Neural cell (in vitro differentiated cells): Measurements from ENCODE around the gene LINC01488. TPM values are rescaled to one million over a fixed set of nuclear protein-coding genes. Genes with fewer than 3 reads are reported as not detected.

Source experiments
- H2AFZ ChIP-seq: fragments of 200-600, 300-800 bp; sonication (generic), shearing (Covaris generic); 2 replicates; pipeline ENCODE4 v1.6.0; 2014; ENCODE audit warnings: low read depth, mild to moderate bottlenecking, antibody characterized with exemption, low read length, moderate library complexity
- H3F3A ChIP-seq: fragments of 200-600 bp; shearing (Covaris generic); 2 replicates; pipeline ENCODE4 v1.6.1; 2016; ENCODE audit warnings: mild to moderate bottlenecking, moderate library complexity, mixed read lengths, antibody characterized with exemption, low read length; ENCODE audit not compliant: insufficient read depth, poor library complexity, severe bottlenecking
- H3K27ac ChIP-seq: fragments of 200-600, 300-800 bp; sonication (generic), shearing (Covaris generic); 2 replicates; pipeline ENCODE4 v1.5.1; 2014; ENCODE audit warnings: mild to moderate bottlenecking, low read length, moderate library complexity
- H3K27me3 ChIP-seq: fragments of 300-800, 200-600 bp; sonication (generic), shearing (Covaris generic); 2 replicates; pipeline ENCODE4 v1.6.0; 2014; ENCODE audit warnings: mild to moderate bottlenecking, low read depth, low read length, moderate library complexity; ENCODE audit not compliant: insufficient read depth
- H3K36me3 ChIP-seq: fragments of 300-800, 200-600 bp; sonication (generic), shearing (Covaris generic); 2 replicates; pipeline ENCODE4 v1.5.1; 2014; ENCODE audit warnings: mild to moderate bottlenecking, antibody characterized with exemption, low read length, moderate library complexity; ENCODE audit not compliant: insufficient read depth
- H3K4me2 ChIP-seq: fragments of 300-800, 200-600 bp; sonication (generic), shearing (Covaris generic); 2 replicates; pipeline ENCODE4 v1.6.0; 2014; ENCODE audit warnings: mild to moderate bottlenecking, low read length
- H3K4me3 ChIP-seq: fragments of 300-800, 200-600 bp; sonication (generic), shearing (Covaris generic); 2 replicates; pipeline ENCODE4 v1.5.1; 2014; ENCODE audit warnings: mild to moderate bottlenecking, low read length, moderate library complexity
- H3K79me2 ChIP-seq: fragments of 200-600 bp; shearing (Covaris generic); replicated peaks from 2 replicates; pipeline ENCODE4 v1.6.0; 2014; ENCODE audit warnings: mild to moderate bottlenecking, low read length, moderate library complexity; ENCODE audit not compliant: insufficient read depth
- H3K9ac ChIP-seq: fragments of 300-800, 200-600 bp; sonication (generic), shearing (Covaris generic); 2 replicates; pipeline ENCODE4 v1.6.1; 2016; ENCODE audit warnings: mild to moderate bottlenecking, low read length, mixed read lengths
- H3K9me2 ChIP-seq: fragments of 200-600 bp; shearing (Covaris generic); 2 replicates; pipeline ENCODE4 v1.6.1; 2016; ENCODE audit warnings: mild to moderate bottlenecking, low read length, mixed read lengths; ENCODE audit not compliant: insufficient read depth
- H3K9me3 ChIP-seq: fragments of 200-600, 300-800 bp; sonication (generic), shearing (Covaris generic); 2 replicates; pipeline ENCODE4 v1.6.1; 2016; ENCODE audit warnings: mild to moderate bottlenecking, mixed run types, low read length, moderate library complexity, mixed read lengths
- H4K20me1 ChIP-seq: fragments of 200-600 bp; shearing (Covaris generic); 2 replicates; pipeline ENCODE4 v1.6.1; 2016; ENCODE audit warnings: mild to moderate bottlenecking, mixed run types; ENCODE audit not compliant: insufficient read depth
- CTCF ChIP-seq: fragments of 450-650 bp; IDR thresholded peaks from 2 replicates; pipeline ENCODE4 v1.5.1; 2014; ENCODE audit warnings: antibody characterized with exemption, mild to moderate bottlenecking, moderate library complexity; ENCODE audit not compliant: poor library complexity, severe bottlenecking
- EP300 ChIP-seq: fragments of 450-650 bp; conservative IDR thresholded peaks from 2 replicates; pipeline ENCODE4 v1.6.1; 2014; ENCODE audit warnings: antibody characterized with exemption, mild to moderate bottlenecking, moderate library complexity; ENCODE audit not compliant: poor library complexity, severe bottlenecking
- EZH2 ChIP-seq: fragments of 200-600, 300-800 bp; shearing (Covaris generic), sonication (generic); IDR thresholded peaks from 2 replicates; pipeline ENCODE4 v1.6.1; 2014; ENCODE audit warnings: antibody characterized with exemption, low read length, borderline replicate concordance, mild to moderate bottlenecking; ENCODE audit not compliant: insufficient read depth, poor library complexity, severe bottlenecking
- MXI1 ChIP-seq: fragments of 450-650 bp; conservative IDR thresholded peaks from 2 replicates; pipeline ENCODE4 v1.6.1; 2014; ENCODE audit warnings: antibody characterized with exemption, mild to moderate bottlenecking; ENCODE audit not compliant: poor library complexity, severe bottlenecking
- POLR2AphosphoS5 ChIP-seq: IDR thresholded peaks from 2 replicates; pipeline ENCODE4 v1.6.1; 2012
- RAD21 ChIP-seq: fragments of 450-650 bp; conservative IDR thresholded peaks from 2 replicates; pipeline ENCODE4 v1.6.1; 2014; ENCODE audit warnings: antibody characterized with exemption, mild to moderate bottlenecking, moderate library complexity
- REST ChIP-seq: IDR thresholded peaks from 2 replicates; pipeline ENCODE4 v1.6.1; 2012; ENCODE audit warnings: borderline replicate concordance
- SMC3 ChIP-seq: fragments of 450-650 bp; conservative IDR thresholded peaks from 2 replicates; pipeline ENCODE4 v1.6.1; 2014; ENCODE audit warnings: antibody characterized with exemption, mild to moderate bottlenecking, moderate library complexity; ENCODE audit not compliant: poor library complexity
- TAF1 ChIP-seq: IDR thresholded peaks from 2 replicates; pipeline ENCODE4 v1.6.1; 2012; ENCODE audit warnings: low read depth
- polyA plus RNA-seq: library from polyadenylated mRNA; depleted of rRNA; stranded (reverse); fragments of >200 nt; gene quantifications from 2 replicates; pipeline ENCODE4 v1.2.3, GENCODE V29; 2014

LINC01488 gene
- polyA plus RNA-seq, 1 donor from 2014 or later: not detected

- Histone ChIP-seq H3K9me3 (no peaks in the 10 kb centered on the region), H3K9ac (no peak overlapping the region), H3K27me3 (no peaks in the 10 kb centered on the region), H2AFZ (no peak overlapping the region), H3K27ac (no peak overlapping the region), H3K4me3 (no peak overlapping the region), H4K20me1 (no peaks in the 10 kb centered on the region), H3K79me2 (no peaks in the 10 kb centered on the region), H3K36me3 (no peaks in the 10 kb centered on the region), H3K9me2 (no peaks in the 10 kb centered on the region), H3F3A (no peaks in the 10 kb centered on the region), H3K4me2 (no peak overlapping the region)
- TF ChIP-seq TAF1: no peak
- no peak for TF ChIP-seq REST
- TF ChIP-seq MXI1: no peak
- TF ChIP-seq EP300: no peak
- no peak for TF ChIP-seq RAD21
- no peak for TF ChIP-seq POLR2AphosphoS5
- TF ChIP-seq EZH2: no peak
- TF ChIP-seq CTCF: no peak
- TF ChIP-seq SMC3: no peak
Measured at GRCh38 chr11:69450064-69450856, 31.2 kb upstream of the LINC01488 start.

GRCh38 chr11:69450857-69451220 lies 30.6 kb upstream of the LINC01488 start:
- no peak overlapping the region for H3K27ac ChIP-seq
- no peak overlapping the region for H3K4me2 ChIP-seq
- no peak overlapping the region for H3K4me3 ChIP-seq
- H3K9ac ChIP-seq: no peak overlapping the region
- H4K20me1 ChIP-seq: no peaks in the 10 kb centered on the region
- TF ChIP-seq TAF1 (no peak), CTCF (no peak)
- no peaks in the 10 kb centered on the region for H3K9me2 ChIP-seq
- H3K36me3 ChIP-seq: no peaks in the 10 kb centered on the region
- no peak overlapping the region for H2AFZ ChIP-seq
- H3F3A ChIP-seq: no peaks in the 10 kb centered on the region
- H3K27me3 ChIP-seq: no peaks in the 10 kb centered on the region
- no peaks in the 10 kb centered on the region for H3K79me2 ChIP-seq
- no peaks in the 10 kb centered on the region for H3K9me3 ChIP-seq
